OCI-LY3 (cell line): ENCODE results near the gene SCLY.

Experiments
- H2AFZ ChIP-seq: fragments of 200-600, 300-600 bp; shearing (Covaris generic); 2 replicates; pipeline ENCODE4 v1.6.0; 2014; ENCODE audit warnings: antibody characterized with exemption, low read depth, low read length
- H3K27ac ChIP-seq: fragments of 200-600, 300-600 bp; sonication (generic); 2 replicates; pipeline ENCODE4 v1.5.1; 2014; ENCODE audit warnings: mild to moderate bottlenecking, low read length, moderate library complexity, mixed read lengths
- H3K27me3 ChIP-seq: fragments of 200-600, 300-600 bp; sonication (generic); 2 replicates; pipeline ENCODE4 v1.6.1; 2014; ENCODE audit warnings: low read depth, low read length, mixed read lengths
- H3K36me3 ChIP-seq: fragments of 200-600, 300-600 bp; sonication (generic); replicated peaks from 2 replicates; pipeline ENCODE3; 2014; ENCODE audit warnings: low read depth, low read length, mixed read lengths
- H3K4me1 ChIP-seq: fragments of 300-600, 200-600 bp; sonication (generic); 2 replicates; pipeline ENCODE4 v1.6.1; 2014; ENCODE audit warnings: low read length, mixed read lengths
- H3K4me2 ChIP-seq: fragments of 200-600, 300-600 bp; sonication (generic); 2 replicates; pipeline ENCODE4 v1.6.1; 2014; ENCODE audit warnings: low read length, mixed read lengths
- H3K4me3 ChIP-seq: fragments of 300-600, 200-600 bp; sonication (generic); 2 replicates; pipeline ENCODE4 v1.5.1; 2014; ENCODE audit warnings: antibody characterized with exemption, mild to moderate bottlenecking, low read length, moderate library complexity
- H3K79me2 ChIP-seq: fragments of 300-600, 200-600 bp; shearing (Covaris generic); 2 replicates; pipeline ENCODE4 v1.6.1; 2014; ENCODE audit warnings: mild to moderate bottlenecking, low read length, mixed read lengths
- H3K9ac ChIP-seq: fragments of 300-600, 200-600 bp; shearing (Covaris generic); 2 replicates; pipeline ENCODE4 v1.6.0; 2014; ENCODE audit warnings: mild to moderate bottlenecking, low read length, moderate library complexity
- H3K9me3 ChIP-seq: fragments of 200-600, 300-600 bp; shearing (Covaris generic); 2 replicates; pipeline ENCODE4 v1.6.1; 2014; ENCODE audit warnings: low read length, mixed read lengths; ENCODE audit not compliant: insufficient read depth
- H4K20me1 ChIP-seq: fragments of 200-600, 300-600 bp; sonication (generic); 2 replicates; pipeline ENCODE4 v1.6.1; 2016; ENCODE audit warnings: low read length, mixed read lengths; ENCODE audit not compliant: insufficient read depth
- CTCF ChIP-seq: fragments of 200-600, 300-600 bp; sonication (generic); IDR thresholded peaks from 2 replicates; pipeline ENCODE4 v1.5.1; 2014; ENCODE audit warnings: antibody characterized with exemption, low read length, low read depth
- EZH2phosphoT487 ChIP-seq: fragments of 200-600 bp; shearing (Covaris generic); IDR thresholded peaks from 2 replicates; pipeline ENCODE4 v1.6.1; 2018; ENCODE audit warnings: antibody characterized with exemption, mixed run types, low read depth

Gene SCLY

DNA sequence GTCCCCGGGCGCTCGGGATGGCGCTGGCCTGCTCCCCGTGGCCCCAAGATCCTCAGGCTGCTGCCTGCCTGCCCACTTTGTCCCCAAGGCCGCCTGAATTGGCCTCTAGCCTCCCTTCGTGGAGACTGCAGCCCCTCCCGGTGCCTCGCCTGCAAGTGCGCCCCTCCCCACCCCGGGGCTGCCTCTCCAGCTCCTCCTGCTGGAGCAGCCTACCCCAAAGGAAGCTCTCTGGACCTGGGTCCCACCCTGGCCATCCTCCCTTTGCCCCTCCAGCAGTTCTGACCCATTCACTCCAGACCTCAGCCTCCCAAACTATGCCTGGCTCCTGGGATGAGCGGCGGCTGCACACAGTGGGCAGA lies 45.5 kb downstream of the SCLY start:
- H3K27ac ChIP-seq: no peak overlapping the region
- peaks cover 30% of the 10 kb centered on the region for H3K4me1 ChIP-seq
- no peaks in the 10 kb centered on the region for H3K36me3 ChIP-seq
- TF ChIP-seq EZH2phosphoT487 (no peak), CTCF (no peak)
- no peaks in the 10 kb centered on the region for H3K9me3 ChIP-seq
- no peaks in the 10 kb centered on the region for H4K20me1 ChIP-seq
- no peaks in the 10 kb centered on the region for H3K27me3 ChIP-seq
- peak overlapping the region; percentile 78 for H3K4me3 ChIP-seq
- peak overlapping the region; percentile 73; the same call in 1 of the 2 replicates for H3K9ac ChIP-seq
- H2AFZ ChIP-seq: no peak overlapping the region
- H3K4me2 ChIP-seq: peak overlapping the region; percentile 100
- H3K79me2 ChIP-seq: no peaks in the 10 kb centered on the region

DNA sequence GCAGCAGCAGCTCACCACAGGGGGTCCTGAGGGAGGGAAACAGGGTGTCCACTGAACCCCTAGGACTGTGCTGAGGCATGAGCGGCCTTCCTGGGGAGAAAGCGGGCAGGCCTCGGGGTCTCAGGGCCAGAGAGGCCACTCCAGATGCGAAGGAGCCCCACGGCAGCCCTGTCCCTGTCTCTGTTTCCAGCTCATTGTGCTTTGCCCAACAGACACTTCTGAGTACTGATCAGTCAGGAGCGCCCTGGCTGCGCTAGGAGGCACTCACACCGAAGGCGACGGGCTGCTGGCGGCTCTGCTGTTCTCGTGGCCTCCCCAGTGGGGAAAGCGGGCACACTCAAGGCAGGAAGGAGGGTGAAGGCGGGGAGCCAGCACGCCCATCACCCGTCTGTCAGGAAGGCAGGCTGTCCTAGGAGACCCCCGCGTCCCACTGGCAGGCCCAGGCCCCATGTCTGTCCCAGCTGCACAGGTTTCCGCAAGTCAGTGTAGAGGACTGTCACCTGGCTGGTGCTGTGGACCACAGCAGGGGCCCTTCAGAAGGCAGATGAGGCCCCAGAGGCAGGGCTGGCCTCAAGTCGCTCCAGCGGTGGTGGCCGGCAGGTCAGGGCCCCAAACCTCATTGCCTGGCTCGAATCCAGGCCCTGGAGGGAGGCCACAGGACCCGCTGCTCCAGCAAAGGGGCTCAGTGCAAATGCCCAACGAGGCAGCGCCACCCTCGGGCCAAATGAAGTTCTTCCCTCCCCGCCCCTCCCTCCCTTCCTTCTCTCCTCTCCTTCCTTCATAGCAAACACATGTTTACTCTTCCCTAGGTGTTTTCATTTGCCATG lies 46.1 kb downstream of the SCLY start:
- no peaks in the 10 kb centered on the region for H3K9me3 ChIP-seq
- TF ChIP-seq CTCF (peak; percentile 47), EZH2phosphoT487 (no peak)
- H3K4me3 ChIP-seq: peak overlapping the region; percentile 78
- H4K20me1 ChIP-seq: no peaks in the 10 kb centered on the region
- peak overlapping the region; percentile 100 for H3K4me2 ChIP-seq
- H3K9ac ChIP-seq: peak overlapping the region; percentile 73
- no peaks in the 10 kb centered on the region for H3K36me3 ChIP-seq
- H3K27ac ChIP-seq: peak overlapping the region; percentile 48; the same call in 1 of the 2 replicates
- no peaks in the 10 kb centered on the region for H3K27me3 ChIP-seq
- no peaks in the 10 kb centered on the region for H3K79me2 ChIP-seq
- peak overlapping the region; percentile 74; the same call in 1 of the 2 replicates for H2AFZ ChIP-seq
- peaks cover 30% of the 10 kb centered on the region for H3K4me1 ChIP-seq

DNA sequence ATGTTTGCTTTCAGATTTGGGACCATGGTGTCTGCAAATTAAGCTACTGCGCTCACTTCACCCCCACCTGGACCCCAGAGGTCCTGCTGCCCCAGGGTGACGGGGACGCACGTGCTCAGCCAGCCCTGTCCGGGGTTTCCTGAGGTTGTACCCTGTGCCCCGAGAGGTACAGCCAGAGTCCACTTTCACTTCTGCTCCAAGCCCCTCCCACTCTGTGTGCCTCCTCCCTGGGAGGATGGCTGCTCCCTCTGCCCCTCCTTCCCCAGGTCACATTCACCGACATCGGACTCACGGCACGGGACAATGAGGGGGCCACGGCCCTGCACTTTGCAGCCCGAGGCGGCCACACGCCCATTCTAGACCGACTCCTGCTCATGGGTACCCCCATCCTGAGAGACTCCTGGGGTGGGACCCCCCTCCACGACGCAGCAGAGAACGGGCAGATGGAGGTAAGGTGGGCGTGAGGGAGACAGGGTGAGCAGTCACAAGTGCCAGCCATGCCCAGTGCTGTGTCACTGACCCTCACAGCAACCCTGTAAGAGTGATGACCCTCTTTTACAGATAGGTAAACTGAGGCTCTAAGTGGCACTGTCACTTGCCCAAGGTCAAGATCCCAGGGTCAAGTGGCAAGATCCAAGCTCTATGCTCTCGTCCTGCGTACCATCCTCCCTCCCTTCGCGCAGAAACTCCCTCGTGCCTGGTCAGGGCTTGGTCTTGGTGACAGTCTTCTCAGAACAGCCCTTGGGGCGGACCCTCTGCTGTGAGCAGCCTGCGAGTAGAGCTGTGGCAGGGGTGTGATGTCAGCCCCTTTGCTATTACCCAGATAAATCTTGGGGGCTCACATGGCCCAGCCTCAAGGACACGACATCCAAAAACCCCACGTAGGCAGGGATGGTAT lies 47.0 kb downstream of the SCLY start:
- Histone ChIP-seq H3K27me3 (no peaks in the 10 kb centered on the region), H4K20me1 (no peaks in the 10 kb centered on the region), H3K27ac (no peak overlapping the region), H3K4me3 (peak overlapping the region; percentile 78), H3K79me2 (no peaks in the 10 kb centered on the region), H3K36me3 (no peaks in the 10 kb centered on the region), H2AFZ (peak overlapping the region; percentile 74; the same call in 1 of the 2 replicates), H3K4me1 (peaks cover 30% of the 10 kb centered on the region), H3K9ac (peak overlapping the region; percentile 73), H3K4me2 (peak overlapping the region; percentile 100), H3K9me3 (no peaks in the 10 kb centered on the region; the same call in 1 of the 2 replicates)
- TF ChIP-seq CTCF: no peak
- no peak for TF ChIP-seq EZH2phosphoT487
